Esophagus squamous epithelium (tissue), 5 donors: ENCODE data around the gene CCL4. TPM values are rescaled to one million over a fixed set of nuclear protein-coding genes. Genes with fewer than 3 reads are reported as not detected.
A peak's percentile ranks its signal among the peaks of the same experiment; 100 is the strongest.
"Not testable (repeated sequence)": the region's sequence is repeated elsewhere in the genome, so short reads cannot be mapped to it uniquely, and the experiment has no call there.

ENCODE experiments used
- DNase-seq: peaks from one replicate; lab custom pipeline; 2025; lab: John Stamatoyannopoulos, UW
- H3K27ac ChIP-seq, 4 donors: fragments of 200-600 bp; sonication (generic); one replicate each; pipeline ENCODE4 v1.5.1; 2016 to 2019; ENCODE audit warnings: mild to moderate bottlenecking in 1 of 4
- H3K27me3 ChIP-seq, 4 donors: fragments of 200-600 bp; sonication (generic); 1 replicate in 3 of 4; 2 replicates in 1 of 4; pipeline versions ENCODE4 v1.5.1 to v1.6.0; 2017 to 2021; ENCODE audit warnings: antibody characterized with exemption in 1 of 4
- H3K36me3 ChIP-seq, 3 donors: fragments of 200-600 bp; sonication (generic); one replicate each; pipeline ENCODE4 v1.5.1; 2016 to 2019
- H3K4me1 ChIP-seq, 3 donors: fragments of 200-600 bp; sonication (generic); one replicate each; pipeline ENCODE4 v1.5.1; 2017 to 2019
- H3K4me3 ChIP-seq, 4 donors: fragments of 200-600 bp; sonication (generic); 1 replicate in 3 of 4; 2 replicates in 1 of 4; pipeline ENCODE4 v1.5.1; 2016 to 2019; ENCODE audit warnings: mild to moderate bottlenecking in 2 of 4, moderate library complexity in 1 of 4
- H3K9me3 ChIP-seq, 3 donors: fragments of 200-600 bp; sonication (generic); one replicate each; pipeline ENCODE4 v1.5.1; 2016 to 2019
- CTCF ChIP-seq, 6 experiments: fragments of 450-650 bp in 4 of 6; fragments of 200-600 bp in 2 of 6; sonication (generic) in 2 of 6; IDR thresholded peaks; one replicate each; pipeline ENCODE4 v1.5.1; 2016 to 2019; ENCODE audit warnings: antibody characterized with exemption in 6 of 6, mild to moderate bottlenecking in 4 of 6, moderate library complexity in 4 of 6
- POLR2A ChIP-seq, 4 donors: fragments of 450-650 bp; IDR thresholded peaks; one replicate each; pipeline ENCODE4 v1.6.1; 2017; ENCODE audit warnings: antibody characterized with exemption in 4 of 4, mild to moderate bottlenecking in 4 of 4, moderate library complexity in 3 of 4
- WGBS, 2 donors: methylation state at CpG; one replicate each; pipeline ENCODE4 v1.1.5; 2018; 5-methylcytosine and 5-hydroxymethylcytosine counted together
- intact Hi-C: fragments of 100-400 bp; cut with DNase I; formaldehyde crosslinking; loops from one replicate; pipeline ENCODE4 v1.15.0; 2022
- total RNA-seq, 4 donors: library from RNA; depleted of rRNA; stranded (reverse); fragments of >200 nt; gene quantifications; one replicate each; pipeline ENCODE4 v1.1.0, GENCODE V29; 2016
- donor health status: DM: yes; HTN: yes; CAD: no.

CCL4 gene
- total RNA-seq, 4 donors from 2014 or later: 0.56 to 3.2 (median 2.6) TPM

GRCh38 chr17:36107660-36108059 lies 4.0 kb downstream of the CCL4 start:
- 65 to 86% methylated on average over 3 of the region's 3 CpGs for WGBS, 2 donors
- no peak for DNase-seq
- Histone ChIP-seq H3K36me3 (no peaks in the 10 kb centered on the region), H3K4me3 (no peak overlapping the region), H3K27ac (peak overlapping the region in 1 of 4 donors; percentile 51), H3K4me1 (no peaks in the 10 kb centered on the region), H3K9me3 (peaks cover 0 to 5% (median 0%) of the 10 kb centered on the region in 3 donors), H3K27me3 (peaks cover 0 to 11% (median 0%) of the 10 kb centered on the region in 4 donors)
- TF ChIP-seq POLR2A (IDR thresholded peaks at IDR 0.05) (no peak), CTCF (IDR thresholded peaks at IDR 0.05) (no peak)
- intact Hi-C loops: no loop called here

DNA sequence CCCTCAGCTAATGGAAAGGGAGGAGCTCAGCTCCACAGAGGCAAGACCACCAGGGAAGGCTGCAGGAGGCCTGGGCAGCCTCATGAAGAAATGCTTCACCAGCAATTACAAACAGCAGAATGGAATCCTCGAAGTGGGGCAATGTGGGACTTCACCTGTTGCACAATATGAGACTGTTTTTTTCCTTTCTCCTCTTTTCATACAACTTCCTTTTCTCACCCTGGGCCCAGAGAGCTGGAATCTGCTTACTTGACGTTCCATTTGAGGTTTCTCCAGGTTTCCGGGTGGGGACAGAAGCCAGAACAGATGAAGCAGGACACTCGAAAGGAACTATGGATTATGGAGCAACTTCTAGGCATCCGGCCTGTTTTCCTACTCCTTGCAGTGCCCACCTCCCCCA lies 4.6 kb downstream of the CCL4 start:
- H3K9me3 ChIP-seq, H3K36me3 ChIP-seq, DNase-seq, intact Hi-C loops, H3K4me3 ChIP-seq, H3K4me1 ChIP-seq: not testable (repeated sequence)
- Histone ChIP-seq H3K27ac (peak overlapping the region in 1 of 4 donors; percentile 51), H3K27me3 (peaks cover 0 to 11% (median 0%) of the 10 kb centered on the region in 4 donors)
- WGBS, 2 donors: 44 to 59% methylated on average over 5 of the region's 5 CpGs

- Histone ChIP-seq H3K4me3 (no peak overlapping the region), H3K36me3 (no peaks in the 10 kb centered on the region), H3K4me1 (no peaks in the 10 kb centered on the region), H3K9me3 (peaks cover 0 to 10% (median 0%) of the 10 kb centered on the region in 3 donors), H3K27ac (no peak overlapping the region), H3K27me3 (peaks cover 0 to 6% (median 0%) of the 10 kb centered on the region in 4 donors)
- intact Hi-C loops: no loop called here
- DNase-seq: no peak
- TF ChIP-seq CTCF (IDR thresholded peaks at IDR 0.05) (no peak), POLR2A (IDR thresholded peaks at IDR 0.05) (no peak)
- 83 to 90% methylated on average over 4 of the region's 4 CpGs for WGBS, 2 donors
Observed at GRCh38 chr17:36111068-36111490, 7.5 kb downstream of the CCL4 start.

GRCh38 chr17:36112572-36112971 lies 8.9 kb downstream of the CCL4 start:
- H3K27me3 ChIP-seq: peaks cover 0 to 12% (median 0%) of the 10 kb centered on the region in 4 donors
- H3K36me3 ChIP-seq: no peaks in the 10 kb centered on the region
- no peak for DNase-seq
- intact Hi-C loops: no loop called here
- no peak overlapping the region for H3K4me3 ChIP-seq
- H3K4me1 ChIP-seq: no peaks in the 10 kb centered on the region
- TF ChIP-seq POLR2A (IDR thresholded peaks at IDR 0.05) (no peak), CTCF (IDR thresholded peaks at IDR 0.05) (no peak)
- H3K9me3 ChIP-seq: peaks cover 0 to 10% (median 0%) of the 10 kb centered on the region in 3 donors
- H3K27ac ChIP-seq: no peak overlapping the region

GRCh38 chr17:36113131-36113530 lies 9.5 kb downstream of the CCL4 start:
- H3K27ac ChIP-seq, H3K4me3 ChIP-seq, intact Hi-C loops, H3K9me3 ChIP-seq, H3K4me1 ChIP-seq, DNase-seq, H3K36me3 ChIP-seq: not testable (repeated sequence)
- peaks cover 0 to 14% (median 0%) of the 10 kb centered on the region in 4 donors for H3K27me3 ChIP-seq
- WGBS, 2 donors: 72 to 75% methylated on average over 1 of the region's 1 CpG

- WGBS, 2 donors: 41 to 76% methylated on average over 2 to 5 of the region's 5 CpGs
- H3K36me3 ChIP-seq, H3K4me1 ChIP-seq, H3K4me3 ChIP-seq, H3K9me3 ChIP-seq, DNase-seq, intact Hi-C loops, H3K27ac ChIP-seq: not testable (repeated sequence)
- H3K27me3 ChIP-seq: peaks cover 0 to 28% (median 0%) of the 10 kb centered on the region in 4 donors
Observed at GRCh38 chr17:36114971-36115648, 11.5 kb downstream of the CCL4 start.

DNA sequence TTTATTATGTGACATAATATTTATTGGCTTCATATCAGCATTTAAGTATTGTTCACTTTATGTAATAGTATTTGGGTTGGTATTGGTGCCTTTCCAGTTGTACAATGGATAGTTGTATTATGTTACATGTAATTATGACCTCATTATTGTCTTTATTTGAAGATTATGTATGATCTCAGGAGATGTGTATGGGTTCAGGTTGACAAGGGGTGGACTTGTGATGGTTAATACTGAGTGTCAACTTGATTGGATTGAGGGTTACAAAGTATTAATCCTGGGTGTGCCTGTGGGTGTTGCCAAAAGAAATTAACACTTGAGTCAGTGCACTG lies 12.0 kb downstream of the CCL4 start:
- intact Hi-C loops, H3K9me3 ChIP-seq, H3K4me1 ChIP-seq, H3K4me3 ChIP-seq, H3K36me3 ChIP-seq, DNase-seq, H3K27ac ChIP-seq: not testable (repeated sequence)
- peaks cover 0 to 27% (median 0%) of the 10 kb centered on the region in 4 donors for H3K27me3 ChIP-seq
